CD8-positive, alpha-beta memory T cell (primary cell): ENCODE measurements around the gene DDI1. TPM values are rescaled to one million over a fixed set of nuclear protein-coding genes. Genes with fewer than 3 reads are reported as not detected.

Experiments used
- CTCF ChIA-PET: fragments of 350-600 bp; sonication (Branson Sonifier 250); formaldehyde crosslinking; loops from one replicate; lab custom pipeline; 2021; ENCODE audit warnings: antibody characterized with exemption; lab: Charles Lee
- POLR2A ChIA-PET: fragments of 350-600 bp; sonication (Branson Sonifier 250); formaldehyde crosslinking; loops from one replicate; lab custom pipeline; 2021; ENCODE audit warnings: antibody characterized with exemption; lab: Charles Lee
- DNase-seq, 5 donors: peaks; one replicate each; pipeline versions ENCODE4 v3.0.0 to v3.0.0-alpha.2; 2020 to 2022; ENCODE audit warnings: mixed read lengths in 1 of 5
- H3K27ac ChIP-seq: one replicate; pipeline ENCODE4 v1.7.0; 2013; ENCODE audit warnings: low read depth, mild to moderate bottlenecking, low read length, moderate library complexity
- H3K27me3 ChIP-seq: 2 replicates; pipeline ENCODE4 v1.7.0; 2013; ENCODE audit warnings: low read length, mild to moderate bottlenecking; ENCODE audit not compliant: insufficient read depth, poor library complexity, severe bottlenecking
- H3K36me3 ChIP-seq: 2 replicates; pipeline ENCODE4 v1.7.0; 2013; ENCODE audit warnings: mild to moderate bottlenecking, low read length, moderate library complexity; ENCODE audit not compliant: insufficient read depth
- H3K4me1 ChIP-seq: 2 replicates; pipeline ENCODE4 v1.7.0; 2013; ENCODE audit warnings: mild to moderate bottlenecking, low read length, moderate library complexity; ENCODE audit not compliant: insufficient read depth
- H3K4me3 ChIP-seq: 2 replicates; pipeline ENCODE4 v1.7.0; 2013; ENCODE audit warnings: mild to moderate bottlenecking, low read length
- H3K9me3 ChIP-seq: 2 replicates; pipeline ENCODE4 v1.7.0; 2013; ENCODE audit warnings: mild to moderate bottlenecking, low read length
- H3K27ac Mint-ChIP-seq, 8 donors: one replicate each; pipeline ENCODE4 v1.8.0; 2020 to 2021; ENCODE audit warnings: mixed read lengths in 8 of 8, mild to moderate bottlenecking in 6 of 8, inconsistent platforms in 3 of 8, moderate library complexity in 3 of 8
- H3K27me3 Mint-ChIP-seq, 2 donors: one replicate each; pipeline ENCODE4 v1.8.0; 2020 to 2021; ENCODE audit warnings: mixed read lengths in 2 of 2, mild to moderate bottlenecking in 1 of 2, moderate library complexity in 1 of 2
- H3K36me3 Mint-ChIP-seq, 3 donors: one replicate each; pipeline ENCODE4 v1.8.0; 2020 to 2021; ENCODE audit warnings: mixed read lengths in 3 of 3, inconsistent platforms in 1 of 3, mild to moderate bottlenecking in 1 of 3
- H3K4me1 Mint-ChIP-seq, 3 donors: one replicate each; pipeline ENCODE4 v1.8.0; 2020 to 2021; ENCODE audit warnings: mixed read lengths in 3 of 3, inconsistent platforms in 1 of 3, mild to moderate bottlenecking in 1 of 3
- H3K4me3 Mint-ChIP-seq, 7 donors: one replicate each; pipeline ENCODE4 v1.8.0; 2020 to 2021; ENCODE audit warnings: mixed read lengths in 7 of 7, mild to moderate bottlenecking in 6 of 7, moderate library complexity in 4 of 7, inconsistent platforms in 2 of 7
- H3K9me3 Mint-ChIP-seq, 5 donors: one replicate each; pipeline ENCODE4 v1.8.0; 2020 to 2022; ENCODE audit warnings: mixed read lengths in 5 of 5, mild to moderate bottlenecking in 3 of 5, moderate library complexity in 2 of 5, inconsistent platforms in 1 of 5
- polyA plus RNA-seq: library from polyadenylated mRNA; unstranded; fragments of 300-500 nt; fragmentation: Illumina TruSeq; gene quantifications from one replicate; pipeline ENCODE4 v1.2.3, GENCODE V29; 2021
- total RNA-seq, 2 experiments: library from RNA; stranded (reverse); gene quantifications; one replicate each; pipeline ENCODE4 v1.2.3, GENCODE V29; 2021

Gene DDI1
- total and polyA plus RNA-seq, 3 experiments from 2014 or later = 0.07 TPM; not detected in 2

- Mint-ChIP-seq H3K36me3 (no peaks in the 10 kb centered on the region), H3K4me1 (no peaks in the 10 kb centered on the region), H3K4me3 (no peak overlapping the region), H3K9me3 (peaks cover 0 to 2% (median 0%) of the 10 kb centered on the region in 5 donors), H3K27me3 (no peaks in the 10 kb centered on the region), H3K27ac (no peak overlapping the region)
- H3K27me3 ChIP-seq = no peaks in the 10 kb centered on the region
- no peak overlapping the region for H3K4me3 ChIP-seq
- ChIA-PET CTCF (no interaction called here), POLR2A (no interaction called here)
- no peak overlapping the region for H3K27ac ChIP-seq
- no peaks in the 10 kb centered on the region for H3K36me3 ChIP-seq
- DNase-seq = no peak
- no peaks in the 10 kb centered on the region for H3K9me3 ChIP-seq
- H3K4me1 ChIP-seq = no peaks in the 10 kb centered on the region
Measured at GRCh38 chr11:104075706-104076105, 39.3 kb downstream of the DDI1 start.

DNA sequence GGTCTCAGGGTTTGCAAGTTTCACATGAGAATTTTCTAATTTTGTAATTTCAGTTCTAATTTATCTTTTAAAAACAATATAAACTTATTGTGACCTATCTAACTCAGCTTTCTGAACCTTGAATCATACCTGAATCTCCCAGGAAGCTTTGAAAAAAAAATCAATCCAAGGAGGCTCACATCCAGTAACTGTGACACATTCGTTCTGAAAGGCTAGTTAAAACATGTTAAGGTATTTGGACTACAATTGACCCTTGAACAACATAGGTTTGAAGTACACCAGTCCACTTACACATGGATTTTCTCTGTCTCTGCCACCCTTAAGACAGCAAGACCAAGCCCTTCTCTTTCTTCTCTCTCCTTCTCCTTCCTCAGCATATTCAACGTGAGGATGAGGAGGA lies 40.0 kb downstream of the DDI1 start:
- H3K9me3 Mint-ChIP-seq = peaks cover 0 to 2% (median 0%) of the 10 kb centered on the region in 5 donors
- CTCF ChIA-PET = no interaction called here
- H3K4me3 Mint-ChIP-seq = no peak overlapping the region
- POLR2A ChIA-PET = no interaction called here
- Histone ChIP-seq H3K4me3 (no peak overlapping the region), H3K36me3 (no peaks in the 10 kb centered on the region), H3K4me1 (no peaks in the 10 kb centered on the region), H3K27ac (no peak overlapping the region), H3K27me3 (no peaks in the 10 kb centered on the region), H3K9me3 (no peaks in the 10 kb centered on the region)
- no peaks in the 10 kb centered on the region for H3K27me3 Mint-ChIP-seq
- H3K4me1 Mint-ChIP-seq = no peaks in the 10 kb centered on the region
- H3K27ac Mint-ChIP-seq = no peak overlapping the region
- no peak for DNase-seq
- no peaks in the 10 kb centered on the region for H3K36me3 Mint-ChIP-seq

- Histone ChIP-seq H3K27ac (no peak overlapping the region), H3K9me3 (no peaks in the 10 kb centered on the region), H3K4me1 (no peaks in the 10 kb centered on the region), H3K4me3 (no peak overlapping the region), H3K27me3 (no peaks in the 10 kb centered on the region), H3K36me3 (no peaks in the 10 kb centered on the region)
- Mint-ChIP-seq H3K9me3 (peaks cover 0 to 2% (median 0%) of the 10 kb centered on the region in 5 donors), H3K4me1 (no peaks in the 10 kb centered on the region), H3K4me3 (no peak overlapping the region), H3K27ac (no peak overlapping the region), H3K36me3 (no peaks in the 10 kb centered on the region), H3K27me3 (no peaks in the 10 kb centered on the region)
- ChIA-PET POLR2A (no interaction called here), CTCF (no interaction called here)
- DNase-seq = no peak
Measured at GRCh38 chr11:104078245-104078644, 41.8 kb downstream of the DDI1 start.

DNA sequence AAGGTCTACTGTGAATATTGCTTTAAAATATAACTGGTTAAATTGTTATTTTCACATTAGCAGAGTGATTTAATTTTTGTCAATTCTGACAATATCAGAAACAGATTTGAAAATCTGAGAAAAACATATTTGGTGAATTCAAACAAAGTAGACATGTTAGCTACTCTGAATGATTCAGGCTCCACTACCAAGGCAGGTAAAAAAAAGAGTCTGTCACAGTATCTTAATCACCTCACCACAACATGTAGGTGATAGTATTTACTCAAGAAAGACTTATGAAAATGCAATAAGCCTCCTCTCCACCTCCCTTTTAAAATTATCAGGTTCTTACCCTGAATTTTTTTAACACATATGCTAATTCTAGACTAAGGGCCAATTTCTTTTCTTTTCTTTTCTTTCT lies 42.6 kb downstream of the DDI1 start:
- Histone ChIP-seq H3K27ac (no peak overlapping the region), H3K4me3 (no peak overlapping the region), H3K36me3 (no peaks in the 10 kb centered on the region), H3K27me3 (no peaks in the 10 kb centered on the region), H3K4me1 (no peaks in the 10 kb centered on the region), H3K9me3 (no peaks in the 10 kb centered on the region)
- Mint-ChIP-seq H3K4me3 (no peak overlapping the region), H3K27me3 (no peaks in the 10 kb centered on the region), H3K27ac (no peak overlapping the region), H3K9me3 (peaks cover 0 to 2% (median 0%) of the 10 kb centered on the region in 5 donors), H3K4me1 (no peaks in the 10 kb centered on the region), H3K36me3 (no peaks in the 10 kb centered on the region)
- no peak for DNase-seq
- ChIA-PET CTCF (no interaction called here), POLR2A (no interaction called here)

DNA sequence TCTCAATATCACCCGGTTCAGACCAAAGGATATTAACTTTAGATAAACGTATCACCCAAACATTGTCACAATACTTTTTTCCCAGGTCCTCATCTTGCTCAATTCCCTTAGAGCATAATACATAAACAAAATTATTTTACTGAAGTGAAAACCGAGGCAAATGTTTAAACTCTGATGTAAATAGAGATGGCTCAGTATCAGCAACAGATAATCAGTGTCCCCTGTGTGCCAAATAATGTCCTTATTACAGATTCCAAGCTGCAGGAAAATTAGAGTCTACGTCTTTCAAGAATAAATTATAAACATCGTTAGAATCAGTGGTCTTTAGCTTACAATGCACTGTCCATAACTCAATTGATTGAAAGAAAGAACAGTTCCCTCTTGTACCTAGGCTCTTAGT lies 50.2 kb downstream of the DDI1 start:
- H3K36me3 ChIP-seq = no peaks in the 10 kb centered on the region
- Mint-ChIP-seq H3K27me3 (no peaks in the 10 kb centered on the region), H3K36me3 (no peaks in the 10 kb centered on the region), H3K4me3 (no peak overlapping the region), H3K9me3 (no peaks in the 10 kb centered on the region), H3K4me1 (no peaks in the 10 kb centered on the region), H3K27ac (no peak overlapping the region)
- ChIA-PET CTCF (no interaction called here), POLR2A (no interaction called here)
- no peak overlapping the region for H3K27ac ChIP-seq
- H3K9me3 ChIP-seq = no peaks in the 10 kb centered on the region
- no peaks in the 10 kb centered on the region for H3K27me3 ChIP-seq
- no peak for DNase-seq
- H3K4me1 ChIP-seq = no peaks in the 10 kb centered on the region
- no peak overlapping the region for H3K4me3 ChIP-seq

Other genes starting within 250 kb of the DDI1 start
- under 1 TPM; 0.15 to 0.29 TPM for gene PDGFD, start 127.5 kb downstream of the DDI1 start, total RNA-seq
- gene PDGFD, start 127.5 kb downstream of the DDI1 start, polyA plus RNA-seq = 8.1 TPM